Epidermal melanocyte (primary cell): ENCODE measurements around the gene RTN4.

Experiments used
- DNase-seq: peaks from one replicate; pipeline ENCODE4 v3.0.0; 2011; ENCODE audit warnings: low spot score; ENCODE audit not compliant: insufficient read length

RTN4 gene

DNA sequence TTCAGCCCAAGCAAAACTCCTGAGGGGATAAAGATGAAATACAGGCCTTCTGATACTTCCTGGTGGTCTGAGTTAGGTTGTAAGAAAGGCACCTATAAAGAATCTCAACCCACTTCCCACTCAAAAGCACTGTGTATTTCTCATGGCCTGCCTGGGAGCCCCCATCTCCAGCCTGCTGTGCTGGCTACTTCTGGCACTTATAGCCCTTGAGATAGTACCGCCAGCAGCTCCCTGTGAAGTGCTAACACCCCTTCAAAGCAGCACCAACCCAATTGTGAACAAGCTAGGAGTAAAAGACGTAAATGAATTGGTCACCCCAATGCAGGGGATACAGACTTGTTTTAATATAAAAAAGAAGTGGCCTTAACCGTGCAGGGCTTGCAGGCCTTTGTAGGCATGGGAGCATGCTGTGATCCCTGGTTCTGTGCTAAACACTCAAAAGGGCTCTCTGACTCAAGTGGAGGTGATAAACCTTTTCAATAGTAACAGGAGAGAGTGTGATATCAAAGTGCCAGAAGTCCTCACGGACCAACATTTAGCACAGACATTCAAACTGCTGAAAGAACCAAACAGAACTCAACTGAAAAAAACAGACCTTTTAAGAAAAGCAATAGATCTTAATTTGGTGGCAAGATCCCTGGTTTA is 80.8 kb downstream of the RTN4 start:
- DNase-seq: no peak

DNA sequence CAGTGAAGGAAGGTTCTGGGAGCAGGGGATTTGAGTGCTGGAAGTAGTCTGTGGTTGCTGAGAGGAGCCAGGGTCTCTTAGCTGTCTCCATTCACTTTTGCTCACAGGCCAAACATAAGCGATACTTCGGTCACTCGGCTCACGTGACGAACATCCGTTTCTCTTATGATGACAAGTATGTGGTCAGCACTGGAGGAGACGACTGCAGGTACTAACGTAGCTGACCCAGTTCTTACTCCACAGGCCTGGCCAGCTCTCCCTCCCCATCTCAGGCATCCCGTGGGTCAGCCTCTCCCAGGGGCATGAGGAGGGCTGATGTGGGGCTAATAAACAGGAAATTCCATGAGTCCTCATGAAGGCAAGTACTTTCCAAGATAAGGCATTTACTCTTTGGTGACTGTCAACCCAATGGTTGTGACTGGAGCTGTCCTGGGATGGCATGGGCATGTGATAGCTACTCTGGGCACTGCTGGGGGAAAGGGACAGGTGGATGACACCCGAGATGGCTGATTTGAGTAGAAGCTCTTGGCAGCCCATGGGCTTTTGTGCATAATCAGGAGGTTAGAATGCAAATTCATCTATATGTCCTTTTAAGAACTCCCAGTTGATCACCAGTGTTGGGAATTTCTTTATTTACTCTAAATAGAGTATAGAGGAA is 81.6 kb downstream of the RTN4 start:
- no peak for DNase-seq

DNA sequence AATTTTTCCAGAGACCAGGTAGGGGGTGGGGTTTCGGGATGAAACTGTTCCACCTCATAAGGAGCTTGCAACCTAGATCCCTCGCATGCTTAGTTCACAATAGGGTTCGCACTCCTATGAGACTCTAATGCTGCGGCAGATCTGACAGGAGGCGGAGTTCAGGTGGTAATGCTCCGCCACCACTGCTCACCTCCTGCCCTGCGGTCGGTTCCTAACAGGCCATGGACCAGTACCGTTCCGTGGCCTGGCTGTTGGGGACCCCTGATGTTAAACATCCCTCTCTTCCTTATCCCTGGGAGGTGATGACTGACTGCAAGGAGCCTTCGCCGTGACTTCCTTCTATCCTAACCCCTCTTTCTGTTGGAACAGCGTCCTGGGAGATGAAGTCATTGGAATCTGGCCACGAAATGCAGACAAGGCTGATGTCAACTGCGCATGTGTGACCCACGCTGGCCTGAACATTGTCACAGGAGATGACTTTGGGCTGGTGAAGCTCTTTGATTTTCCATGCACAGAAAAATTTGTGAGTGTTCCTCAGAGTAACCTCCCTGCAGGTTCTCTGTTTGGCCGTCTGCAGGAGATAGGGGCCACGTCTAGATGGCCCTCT is 82.4 kb downstream of the RTN4 start:
- DNase-seq: no peak

DNA sequence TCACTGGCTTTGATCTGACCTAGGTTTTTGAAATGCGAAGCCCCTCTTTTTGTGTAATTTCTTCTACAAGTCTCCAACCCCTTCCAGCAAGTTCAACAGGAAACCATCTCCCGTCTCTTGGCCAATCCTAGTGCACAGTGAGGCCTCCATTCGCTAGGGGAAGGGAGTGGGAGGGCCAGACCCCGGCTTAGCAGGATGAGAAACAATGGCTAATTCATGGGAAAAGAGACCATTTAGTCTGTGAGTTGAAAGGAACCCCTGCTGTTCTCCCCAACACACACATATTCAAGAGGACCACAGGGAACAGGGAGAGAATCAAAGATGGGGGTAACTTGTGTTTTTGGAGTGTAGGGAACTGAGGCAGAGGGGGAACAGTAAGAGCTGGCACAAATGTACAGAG is 83.0 kb downstream of the RTN4 start:
- no peak for DNase-seq

DNA sequence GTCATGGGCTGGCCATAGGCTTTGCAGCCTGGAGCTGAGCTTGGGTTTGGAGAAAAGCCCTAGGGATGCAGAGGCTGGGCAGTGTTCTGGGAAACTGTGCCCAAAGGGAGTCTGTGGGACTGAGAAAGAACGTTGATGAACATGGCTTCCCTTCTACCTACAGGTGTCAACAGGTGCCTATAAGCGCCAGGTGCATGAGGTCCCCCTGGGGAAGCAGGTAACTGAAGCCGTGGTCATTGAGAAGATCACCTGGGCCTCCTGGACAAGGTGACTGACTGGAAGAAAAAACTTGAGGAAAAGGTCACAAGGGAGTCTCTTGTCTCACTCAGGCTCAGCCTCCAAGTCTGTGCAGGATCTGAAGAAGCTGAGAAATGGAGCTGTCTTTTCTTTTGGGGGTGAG is 83.4 kb downstream of the RTN4 start:
- DNase-seq: no peak

DNA sequence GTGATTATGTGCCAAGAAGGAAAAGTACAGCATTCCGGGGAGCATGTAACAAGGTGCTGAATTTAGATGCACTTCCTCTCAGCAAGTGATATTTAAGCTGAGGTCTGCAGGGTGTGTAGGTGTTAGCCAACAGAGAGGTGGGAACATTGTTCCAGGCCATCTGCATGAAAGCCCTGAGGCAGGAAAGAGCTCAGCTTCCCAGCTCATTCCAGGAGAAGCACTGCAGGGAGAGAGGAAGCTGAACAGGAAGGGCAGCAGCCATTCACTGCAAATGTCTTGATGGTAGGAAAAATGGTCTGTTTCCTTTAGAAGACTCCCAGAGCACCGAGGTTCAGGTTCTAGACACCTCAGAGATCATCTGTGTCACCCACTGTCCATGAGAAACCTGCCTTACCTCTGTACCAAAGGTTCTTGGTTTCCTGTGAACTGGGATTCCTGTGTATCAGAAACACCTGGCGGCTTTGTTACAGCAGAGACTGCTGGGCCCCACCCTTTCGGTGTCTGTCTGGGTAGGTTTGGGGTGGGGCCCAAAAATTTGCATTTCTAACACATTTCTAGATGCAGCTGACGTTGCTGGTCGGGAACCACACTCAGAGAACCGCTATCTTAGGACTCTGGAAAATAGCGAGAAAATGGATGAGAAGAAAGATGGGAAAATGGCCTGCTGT is 84.0 kb downstream of the RTN4 start:
- DNase-seq: no peak

DNA sequence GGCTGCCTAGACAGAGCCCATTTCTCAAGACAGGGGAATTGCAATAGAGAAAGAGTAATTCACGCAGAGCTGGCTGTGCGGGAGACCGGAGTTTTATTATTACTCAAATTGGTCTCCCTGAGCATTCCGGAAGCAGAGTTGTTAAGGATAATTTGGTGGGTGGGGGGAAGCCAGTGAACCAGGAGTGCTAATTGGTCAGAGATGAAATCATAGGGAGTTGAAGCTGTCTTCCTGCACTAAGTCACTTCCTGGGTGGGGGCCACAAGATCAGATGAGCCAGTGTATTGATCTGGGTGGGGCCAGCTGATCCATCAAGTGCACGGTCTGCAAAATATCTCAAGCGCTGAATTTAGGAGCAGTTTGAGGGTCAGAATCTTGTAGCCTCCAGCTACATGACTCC is 84.8 kb downstream of the RTN4 start:
- no peak for DNase-seq

DNA sequence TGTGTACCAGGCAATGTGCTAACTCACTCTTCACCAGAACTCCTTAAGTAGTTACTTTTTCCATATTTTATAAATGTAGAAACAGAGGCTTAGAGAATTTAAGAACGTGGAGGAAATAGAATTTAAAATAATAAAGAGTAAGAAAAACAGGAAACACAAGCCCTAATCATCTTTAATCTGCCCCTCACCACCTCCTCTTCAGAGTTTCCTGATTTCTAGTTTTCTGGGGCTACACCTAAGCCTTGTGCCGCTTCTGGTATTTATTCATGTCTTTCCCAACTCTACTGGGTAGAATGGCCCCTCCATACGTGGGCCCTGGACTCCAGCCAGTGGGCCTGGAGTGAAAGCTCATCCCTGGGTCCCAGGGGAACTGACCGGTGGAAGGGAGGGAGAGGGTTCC is 85.4 kb downstream of the RTN4 start:
- DNase-seq: no peak

DNA sequence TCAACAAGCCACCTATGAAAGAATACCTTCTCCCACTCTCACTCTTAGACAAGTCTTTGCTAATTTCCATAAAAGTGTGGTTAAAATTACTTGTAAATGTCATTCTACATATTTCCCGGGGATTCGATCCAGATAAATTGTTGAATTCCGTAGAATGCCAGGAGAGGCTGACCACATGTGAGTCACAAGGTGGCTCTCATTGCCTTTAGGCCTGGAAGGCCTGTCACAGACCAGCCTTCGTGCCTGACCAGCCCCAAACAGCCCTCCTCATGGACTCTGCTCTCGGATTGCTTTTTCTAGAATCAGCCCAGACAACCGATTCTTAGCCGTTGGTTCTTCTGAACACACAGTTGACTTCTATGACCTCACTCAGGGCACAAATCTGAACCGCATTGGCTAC is 86.0 kb downstream of the RTN4 start:
- no peak for DNase-seq

DNA sequence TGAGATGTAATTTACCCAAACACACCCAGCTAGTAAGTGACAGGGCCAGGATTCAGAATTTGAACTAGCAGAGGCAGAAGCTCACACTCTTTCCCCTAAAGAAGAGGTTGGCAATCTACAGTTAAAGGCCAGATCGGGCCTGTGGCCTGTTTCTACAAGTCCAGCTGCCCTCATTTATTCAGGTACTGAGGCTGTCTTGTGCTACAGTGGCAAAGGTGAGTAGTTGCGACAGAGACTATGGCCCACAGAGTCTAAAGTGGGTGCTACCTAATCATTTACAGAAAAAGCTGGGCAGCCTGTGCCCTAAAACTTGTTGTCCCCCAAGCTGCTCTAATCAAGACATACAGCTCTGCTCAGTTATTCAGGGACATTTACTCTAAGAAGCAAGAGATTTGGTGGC is 86.8 kb downstream of the RTN4 start:
- no peak for DNase-seq

DNA sequence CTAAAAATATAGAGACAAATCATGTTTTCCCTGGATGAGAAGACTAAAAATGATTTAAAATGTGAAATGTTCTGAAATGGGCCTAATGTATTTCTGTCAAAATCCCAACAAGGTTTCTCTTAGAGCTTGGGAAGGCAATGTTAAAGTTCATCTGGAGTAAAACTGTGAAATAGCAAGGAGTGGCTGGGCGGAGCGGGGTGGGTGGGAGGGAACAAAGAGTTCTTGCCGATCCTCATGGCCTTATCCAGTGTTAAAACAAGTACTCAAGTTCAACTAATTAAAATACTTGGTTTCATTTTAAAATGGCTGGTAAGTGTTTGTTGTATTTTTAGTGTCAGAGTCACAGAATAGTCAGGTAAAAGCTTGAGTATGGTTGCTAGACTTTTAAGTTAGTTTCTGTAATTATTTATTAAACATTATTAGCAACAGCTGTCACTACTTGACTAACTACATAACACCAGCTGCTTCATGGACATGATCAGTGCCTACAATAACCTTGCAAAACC is 87.3 kb downstream of the RTN4 start:
- DNase-seq: no peak

DNA sequence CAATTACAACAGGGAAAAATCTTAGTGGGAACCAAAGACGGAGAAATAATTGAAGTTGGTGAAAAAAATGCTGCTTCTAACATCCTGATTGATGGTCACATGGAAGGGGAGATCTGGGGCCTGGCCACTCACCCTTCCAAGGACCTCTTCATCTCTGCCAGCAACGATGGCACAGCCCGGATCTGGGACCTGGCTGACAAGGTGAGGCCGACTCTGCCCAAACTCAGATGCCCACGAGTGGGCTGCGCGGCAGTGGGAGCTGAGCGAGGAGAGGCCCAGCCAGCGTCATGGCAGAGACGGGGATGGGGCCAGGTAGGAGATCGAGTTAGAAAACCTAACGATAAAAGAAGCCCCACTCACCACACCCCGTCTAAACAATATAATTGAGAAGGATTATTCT is 87.7 kb downstream of the RTN4 start:
- no peak for DNase-seq

DNA sequence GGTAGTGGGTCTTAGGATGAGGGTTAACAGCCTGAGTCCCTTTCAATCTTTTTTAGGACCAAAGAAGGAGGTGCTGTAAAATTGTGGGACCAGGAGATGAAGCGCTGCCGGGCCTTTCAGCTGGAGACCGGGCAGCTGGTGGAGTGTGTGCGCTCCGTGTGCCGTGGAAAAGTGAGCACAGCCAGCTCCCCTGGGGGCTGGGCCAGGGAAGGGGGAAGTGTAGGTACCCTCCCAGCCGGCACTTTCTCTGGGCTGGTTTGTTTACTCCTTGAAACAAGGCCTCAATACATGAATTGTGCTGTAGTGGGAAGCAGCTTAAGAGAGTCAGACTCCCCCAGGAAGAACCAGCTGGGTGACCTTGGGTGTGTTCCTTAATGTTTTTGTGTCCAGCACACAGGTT is 90.1 kb downstream of the RTN4 start:
- no peak for DNase-seq

DNA sequence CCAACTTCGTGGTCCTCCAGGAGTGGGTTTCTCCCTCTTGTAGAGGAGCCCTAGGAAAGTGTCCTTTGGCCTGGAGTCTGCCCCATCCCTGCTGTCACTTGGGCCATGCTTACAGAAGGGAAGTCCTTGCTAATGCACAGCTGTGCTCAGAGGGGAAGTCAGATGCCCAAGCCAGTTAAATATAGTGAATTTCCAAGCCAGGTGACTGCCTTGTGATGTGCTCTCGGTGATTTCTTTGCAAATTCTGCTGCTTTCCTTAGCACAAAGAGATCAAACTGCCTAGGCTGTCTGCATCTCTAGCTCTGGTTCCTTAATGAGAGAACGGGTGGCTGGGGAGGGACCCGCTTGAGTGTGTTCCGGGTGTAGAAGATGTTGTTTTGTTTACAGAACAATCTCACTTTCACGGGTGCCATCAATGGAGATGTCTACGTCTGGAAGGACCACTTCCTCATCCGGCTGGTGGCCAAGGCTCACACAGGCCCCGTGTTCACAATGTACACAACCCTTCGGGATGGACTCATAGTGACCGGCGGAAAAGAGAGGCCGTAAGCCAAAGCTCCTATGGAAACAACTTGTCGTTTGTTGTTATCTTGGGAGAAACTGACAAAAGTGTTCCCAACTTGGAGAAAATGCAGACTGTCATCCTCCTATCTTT is 91.4 kb downstream of the RTN4 start:
- no peak for DNase-seq

DNA sequence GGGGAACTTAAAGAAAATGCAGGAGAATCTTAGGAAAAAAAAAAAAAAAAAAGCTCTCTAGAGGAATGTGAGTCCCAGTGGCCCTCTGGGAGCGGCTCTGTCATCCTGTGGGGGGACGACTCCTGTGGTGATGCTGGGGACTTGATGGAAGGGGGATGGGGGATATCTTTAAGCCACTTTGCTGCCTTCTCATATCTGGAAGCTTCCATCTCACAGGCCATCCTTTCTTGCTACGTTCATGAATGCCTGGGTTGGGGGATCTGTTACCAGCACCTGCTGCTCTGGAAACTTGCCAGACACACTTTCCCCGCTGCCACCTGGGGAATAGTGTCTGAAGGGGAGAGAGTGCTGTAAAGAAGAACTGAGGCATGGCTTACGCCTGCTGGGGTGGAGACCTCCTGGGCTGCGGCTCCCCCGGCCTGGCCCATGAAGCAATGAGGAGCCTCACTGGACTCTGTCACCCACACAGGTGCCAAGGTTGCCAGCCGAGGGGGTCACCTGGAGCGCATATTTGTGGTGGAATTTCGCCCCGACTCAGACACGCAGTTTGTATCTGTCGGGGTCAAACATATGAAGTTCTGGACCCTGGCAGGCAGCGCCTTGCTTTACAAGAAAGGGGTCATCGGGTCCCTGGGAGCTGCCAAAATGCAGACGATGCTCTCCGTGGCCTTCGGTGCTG is 92.8 kb downstream of the RTN4 start:
- DNase-seq: no peak

DNA sequence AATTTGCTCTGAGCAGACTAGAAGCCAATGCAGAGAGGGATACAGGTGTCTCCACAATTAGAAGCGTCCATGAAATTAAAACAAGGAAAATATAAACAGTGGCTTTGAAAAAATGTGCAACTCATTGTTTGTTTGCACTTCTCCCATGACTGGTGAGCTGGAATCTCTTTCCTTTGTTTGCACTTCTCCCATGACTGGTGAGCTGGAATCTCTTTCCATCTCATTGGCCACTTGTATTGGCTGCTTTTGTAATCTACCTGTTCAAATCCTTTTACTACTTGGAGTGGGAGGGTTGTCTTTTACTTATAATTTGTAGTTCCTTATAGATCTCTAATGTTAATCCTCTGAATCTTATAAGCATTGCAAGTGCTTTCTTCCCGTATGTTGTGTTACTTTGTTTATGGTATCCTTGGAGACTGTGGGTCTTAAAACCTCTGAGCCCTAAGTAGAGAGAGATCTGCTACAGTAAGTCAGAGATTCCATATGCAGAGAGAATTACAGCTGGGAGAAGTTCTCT is 94.1 kb downstream of the RTN4 start:
- no peak for DNase-seq

DNA sequence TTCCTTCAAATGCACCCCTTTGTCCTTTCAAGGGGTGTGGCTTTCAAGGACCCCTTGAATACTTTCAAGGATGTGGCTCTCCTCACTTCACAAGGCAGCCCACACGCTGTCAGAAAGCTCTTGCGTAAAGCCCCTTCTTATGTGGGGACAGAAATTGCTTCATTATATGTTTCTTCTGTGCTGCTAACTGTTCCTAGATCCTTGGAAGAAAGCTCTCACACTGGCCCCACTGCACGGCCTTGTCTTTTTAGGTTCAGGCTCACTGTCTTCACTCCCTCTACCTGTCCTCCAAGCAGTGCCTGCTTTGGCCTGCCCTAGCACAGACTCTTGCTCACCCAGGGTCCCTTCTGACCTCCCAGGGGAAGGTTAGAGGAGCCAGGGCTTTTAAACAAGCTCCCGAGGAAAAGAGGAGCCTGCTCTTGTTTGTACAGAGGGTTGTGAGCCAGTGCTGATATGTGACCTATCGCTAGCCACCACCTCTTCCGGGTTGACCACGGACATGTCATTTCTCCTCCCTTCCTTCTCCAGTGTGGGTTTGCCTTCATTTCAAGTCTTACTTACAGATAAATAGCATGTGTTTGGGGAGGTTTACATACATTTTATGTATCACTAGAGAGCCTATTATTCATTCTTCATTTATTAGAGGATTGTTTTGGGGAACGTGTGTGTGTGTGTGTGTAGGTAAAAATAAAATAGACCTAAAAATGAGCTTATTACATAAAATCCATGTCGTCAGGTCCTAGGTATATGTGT is 94.7 kb downstream of the RTN4 start:
- DNase-seq: no peak

DNA sequence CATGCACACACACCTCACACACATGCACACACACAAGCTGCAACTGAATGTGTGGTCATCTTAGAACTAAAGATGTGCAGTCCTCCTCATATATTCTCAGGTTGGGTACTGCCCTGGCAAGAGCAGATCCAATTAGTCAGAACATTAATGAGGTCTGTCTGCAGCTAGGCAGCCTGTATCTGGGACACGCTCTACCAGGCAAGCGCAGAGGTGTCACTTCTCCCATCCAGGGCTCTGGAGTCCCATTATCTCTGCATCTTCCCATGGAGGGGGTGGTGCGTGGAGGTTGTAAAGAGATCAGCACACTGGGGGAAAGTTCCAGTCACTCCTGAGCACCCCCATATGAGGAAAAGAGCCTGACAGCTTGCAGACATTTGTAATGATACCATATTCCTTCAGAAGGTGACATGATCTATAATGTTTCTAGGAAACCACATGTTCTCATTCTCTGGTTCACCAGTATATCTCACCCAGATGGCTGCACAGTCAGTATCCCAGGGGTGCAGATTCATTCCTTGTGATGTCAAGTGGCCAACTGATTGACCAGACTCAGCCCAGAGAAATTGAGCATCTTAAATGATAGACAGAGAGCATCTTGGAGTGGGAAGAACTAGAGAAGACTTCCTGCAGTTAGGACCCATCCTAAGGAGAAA is 95.4 kb downstream of the RTN4 start:
- DNase-seq: no peak

DNA sequence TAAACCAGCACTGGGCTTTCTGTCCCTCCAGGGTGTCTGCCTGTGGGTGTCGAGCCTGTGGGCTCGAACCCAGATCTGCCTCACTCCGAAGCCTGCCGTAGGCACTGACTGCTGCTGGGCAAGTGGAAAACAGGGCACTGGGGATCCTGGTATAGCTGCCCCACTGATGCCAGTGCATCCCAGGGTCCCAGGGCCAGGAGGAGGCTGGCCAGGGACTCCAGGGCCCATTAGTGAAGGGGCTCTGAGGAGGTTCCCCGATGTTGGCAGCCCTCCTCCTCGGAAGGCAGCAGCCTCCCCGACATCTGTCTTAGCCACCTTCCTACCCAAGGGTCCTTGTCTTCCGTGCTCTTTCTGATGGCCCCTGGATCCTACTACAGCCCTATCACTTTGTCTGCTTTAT is 96.1 kb downstream of the RTN4 start:
- no peak for DNase-seq

DNA sequence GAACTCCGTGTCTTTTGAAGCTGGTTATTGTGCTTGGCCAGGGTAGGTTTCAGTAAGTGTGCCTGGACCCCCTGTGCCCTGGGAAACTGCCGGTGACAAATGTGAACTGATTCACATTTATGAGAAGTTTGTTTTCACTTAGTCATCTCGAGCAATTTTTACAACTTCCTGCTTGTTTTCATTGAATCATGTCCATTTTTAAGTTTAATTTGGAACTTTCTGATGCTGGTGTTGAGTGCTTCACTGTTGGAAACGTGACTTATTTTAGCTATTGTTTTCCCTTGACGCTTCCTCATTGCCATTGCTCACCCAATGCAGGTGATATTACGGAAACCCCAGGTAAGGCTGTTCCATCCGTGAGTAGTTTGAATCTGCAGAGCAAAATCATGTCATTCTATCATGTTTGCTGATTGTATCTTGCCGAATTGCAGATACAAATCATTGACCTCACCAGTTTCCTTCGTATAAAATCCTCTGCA is 97.2 kb downstream of the RTN4 start:
- DNase-seq: no peak
